GM18526 (cell line): Measurements from ENCODE around the gene PPP1R14B.

Experiments used
- POLR2A ChIP-seq: IDR thresholded peaks from 3 replicates; pipeline ENCODE4 v1.6.1; 2011; ENCODE audit not compliant: insufficient read length; ENCODE audit errors: extremely low read depth

The PPP1R14B gene

GRCh38 chr11:64247729-64248531 lies 1.2 kb upstream of the PPP1R14B start:
- TF ChIP-seq POLR2A, result no peak

DNA sequence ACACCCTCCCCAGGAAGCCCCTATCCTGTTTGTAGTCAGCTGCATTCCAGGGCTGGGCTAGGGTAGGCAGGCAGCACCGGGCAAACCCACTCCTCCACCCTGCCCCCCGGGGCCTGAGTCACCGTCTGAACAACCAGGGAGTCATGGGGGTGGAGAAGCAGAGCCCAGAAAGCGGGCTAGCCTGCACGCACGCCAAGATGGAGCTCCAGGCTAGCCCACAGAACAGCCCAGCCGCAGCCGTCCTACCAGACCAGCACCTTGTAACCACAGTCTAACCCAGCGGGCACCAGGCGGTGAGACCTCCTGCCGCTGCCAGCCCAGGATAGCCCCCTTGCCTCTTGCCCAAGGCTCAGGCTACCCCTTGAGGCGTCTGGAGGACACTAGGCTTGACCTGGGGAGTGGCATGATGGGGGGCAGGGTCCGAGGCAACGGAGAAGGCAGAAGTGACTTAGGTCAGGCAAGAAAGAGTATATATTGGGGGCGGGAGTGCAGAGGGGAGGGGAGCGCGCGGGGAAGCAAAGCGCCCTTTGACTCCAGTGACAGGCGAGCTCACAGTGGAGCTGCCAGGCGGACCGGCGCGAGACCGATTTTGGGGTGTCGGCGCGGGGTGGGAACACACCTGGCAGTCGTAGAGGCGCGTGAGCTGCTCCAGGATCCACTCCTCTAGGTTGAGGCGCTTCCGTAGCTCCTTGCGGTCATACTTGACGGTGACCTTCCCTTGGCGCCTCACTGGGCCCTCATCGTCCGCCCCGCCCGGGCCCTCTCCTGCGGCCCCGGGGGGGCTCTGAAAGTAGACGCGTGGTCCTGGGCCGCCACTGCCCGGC lies 734 bp downstream of the PPP1R14B start:
- TF ChIP-seq POLR2A, result no peak

DNA sequence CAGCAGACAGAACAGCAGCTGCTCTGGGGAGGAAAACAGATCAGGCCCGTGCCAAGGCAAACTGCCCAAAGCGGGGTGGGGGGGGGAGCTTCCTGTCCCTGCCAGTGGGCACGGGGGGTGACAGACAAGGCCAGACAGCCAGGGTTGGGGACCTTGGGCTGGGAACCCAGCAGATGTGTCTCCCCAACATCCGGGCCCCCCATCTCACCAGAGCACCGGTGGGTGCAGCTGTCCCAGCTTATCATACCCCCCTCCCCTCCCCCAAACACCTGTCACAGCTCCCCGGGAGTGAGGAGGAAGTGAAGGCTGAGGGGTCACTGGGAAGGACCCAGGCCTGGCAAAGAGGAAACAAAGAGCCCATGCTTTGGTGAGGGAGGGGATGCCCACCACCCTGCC lies 1.3 kb downstream of the PPP1R14B start:
- no peak for TF ChIP-seq POLR2A

- peak; percentile 19 for TF ChIP-seq POLR2A
These were observed 1.8 kb downstream of the PPP1R14B start for GRCh38 chr11:64244966-64245365.

- TF ChIP-seq POLR2A, result no peak
These were observed 2.6 kb downstream of the PPP1R14B start for GRCh38 chr11:64244107-64244506.

DNA sequence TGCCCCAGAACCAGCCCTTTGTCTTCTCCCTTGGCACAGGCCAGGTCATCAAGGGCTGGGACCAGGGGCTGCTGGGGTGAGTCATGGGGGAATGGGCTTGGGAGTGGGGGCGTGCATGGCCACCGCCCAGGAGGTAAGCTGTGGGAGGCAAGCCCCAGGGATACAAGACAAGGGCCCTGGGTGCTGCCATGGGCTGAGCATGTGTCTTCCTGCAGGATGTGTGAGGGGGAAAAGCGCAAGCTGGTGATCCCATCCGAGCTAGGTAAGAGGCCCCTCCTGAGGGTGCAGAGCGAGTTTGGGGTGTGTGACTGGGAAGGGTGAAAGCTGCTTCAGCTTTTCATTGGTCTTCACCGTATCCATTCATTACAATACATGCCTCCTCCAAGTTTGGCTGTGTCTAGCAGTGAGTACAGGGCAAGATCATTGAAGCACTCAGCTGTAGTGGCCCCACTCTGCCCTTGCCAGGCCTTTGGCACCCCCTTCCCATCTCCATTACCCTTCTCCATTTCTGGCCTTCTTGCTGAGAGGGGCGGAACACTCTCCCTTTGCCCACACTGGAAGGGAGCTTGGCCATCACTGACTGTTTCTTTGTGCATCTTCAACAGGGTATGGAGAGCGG lies 3.4 kb downstream of the PPP1R14B start:
- TF ChIP-seq POLR2A, result peak; percentile 24

- peak; percentile 54 for TF ChIP-seq POLR2A
These were observed 5.0 kb downstream of the PPP1R14B start for GRCh38 chr11:64241491-64242374.

DNA sequence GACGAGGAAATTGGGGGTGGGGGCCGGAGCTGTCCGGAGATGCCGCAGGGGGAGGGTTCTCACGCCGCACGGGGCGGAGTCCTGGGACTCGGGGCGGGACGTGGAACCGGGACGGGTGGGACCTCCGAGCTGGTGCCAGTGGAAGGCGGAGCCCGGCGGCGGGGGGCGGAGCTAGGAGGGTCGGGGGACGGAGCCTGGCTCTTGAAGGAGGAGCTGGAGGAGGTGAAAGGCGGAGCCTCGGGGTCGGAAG lies 5.6 kb downstream of the PPP1R14B start:
- no peak for TF ChIP-seq POLR2A

GRCh38 chr11:64240435-64241240 lies 6.1 kb downstream of the PPP1R14B start, which contains the start of gene FKBP2:
TSS of gene FKBP2 (plus strand) at chr11:64241095. CDS start at chr11:64242388, 1,293 bp downstream.
- TF ChIP-seq POLR2A, result peak; percentile 83

- no peak for TF ChIP-seq POLR2A
These were observed 6.9 kb downstream of the PPP1R14B start for GRCh38 chr11:64239662-64240434.

DNA sequence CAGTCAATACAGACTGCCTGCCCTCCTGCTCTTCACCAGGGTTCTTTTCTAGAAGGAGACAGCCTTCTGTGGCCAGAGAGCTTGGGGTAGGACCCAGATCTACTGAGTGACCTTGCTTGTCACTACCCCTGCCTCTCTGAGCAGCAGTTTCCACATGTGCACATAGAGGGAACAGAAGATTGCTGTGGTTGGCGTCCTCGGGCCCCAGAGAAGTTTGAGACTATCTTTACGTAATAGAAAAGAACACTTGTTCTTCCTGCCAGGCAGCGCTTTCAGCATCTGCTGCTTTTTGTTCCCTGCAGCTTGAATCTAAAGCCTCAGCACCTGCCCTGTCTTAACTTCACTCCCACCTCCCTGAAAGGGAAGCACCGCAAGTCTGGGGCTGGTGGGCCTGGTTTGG lies 7.7 kb downstream of the PPP1R14B start:
- no peak for TF ChIP-seq POLR2A

DNA sequence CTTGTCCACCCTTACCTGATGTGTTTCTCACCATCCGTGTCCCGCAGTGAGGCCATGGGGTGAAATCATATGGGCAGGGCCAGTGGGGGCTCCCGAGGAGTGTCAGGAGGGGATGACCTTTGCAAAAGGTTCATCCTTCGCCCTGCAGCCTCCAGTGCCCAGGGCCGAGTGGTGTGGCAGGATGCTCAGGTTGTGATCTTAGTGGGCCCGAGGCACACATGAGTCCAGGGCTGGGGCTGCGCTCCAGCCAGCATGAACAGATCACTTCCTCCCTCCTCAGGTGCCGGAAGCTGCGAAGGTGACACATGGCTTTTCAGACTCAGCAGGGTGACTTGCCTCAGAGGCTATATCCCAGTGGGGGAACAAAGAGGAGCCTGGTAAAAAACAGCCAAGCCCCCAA lies 8.7 kb downstream of the PPP1R14B start:
- no peak for TF ChIP-seq POLR2A

DNA sequence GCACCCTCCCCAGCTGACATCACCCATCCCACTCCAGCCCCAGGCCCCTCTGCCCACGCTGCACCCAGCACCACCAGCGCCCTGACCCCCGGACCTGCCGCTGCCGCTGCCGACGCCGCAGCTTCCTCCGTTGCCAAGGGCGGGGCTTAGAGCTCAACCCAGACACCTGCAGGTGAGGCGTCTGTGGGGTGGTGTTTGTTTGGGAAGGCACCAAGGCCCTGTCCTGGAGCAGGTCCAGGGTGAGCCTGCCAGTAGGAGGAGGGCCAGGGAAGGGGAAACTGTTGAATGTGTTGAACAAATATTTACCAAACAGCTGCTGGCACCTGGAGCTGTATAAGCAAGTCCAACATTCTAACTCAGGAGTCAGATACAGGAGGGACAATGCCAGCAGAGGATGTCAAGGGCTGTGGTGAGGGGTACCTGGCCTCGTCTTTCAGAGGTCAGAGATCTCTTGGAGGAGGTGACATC lies 9.2 kb downstream of the PPP1R14B start:
- TF ChIP-seq POLR2A, result no peak

GRCh38 chr11:64235437-64236161 lies 11.1 kb downstream of the PPP1R14B start:
- no peak for TF ChIP-seq POLR2A
